GM23338 (cell line): ENCODE measurements around the gene FAF2. TPM values are rescaled to one million over a fixed set of nuclear protein-coding genes. Genes with fewer than 3 reads are reported as not detected.

Experiments
- ATAC-seq: fragments of 200-7000 bp; cut with Tn5 transposase; 3 replicates; pipeline ENCODE4 v1.9.1; 2020
- DNase-seq: peaks from one replicate; pipeline ENCODE4 v3.0.0-alpha.2; 2015; ENCODE audit warnings: low spot score
- H2AFZ ChIP-seq: fragments of 200-600 bp; sonication (generic); 2 replicates; pipeline ENCODE4 v1.8.0; 2016; ENCODE audit warnings: antibody characterized with exemption, mild to moderate bottlenecking, moderate library complexity
- H3F3A ChIP-seq: fragments of 200-600 bp; sonication (generic); replicated peaks from 2 replicates; pipeline ENCODE4 v1.8.0; 2017; ENCODE audit warnings: antibody characterized with exemption, mixed run types, low read depth
- H3K27ac ChIP-seq: fragments of 200-600 bp; sonication (generic); 2 replicates; pipeline ENCODE4 v1.6.1; 2016; ENCODE audit warnings: low read depth
- H3K27me3 ChIP-seq: fragments of 200-600 bp; sonication (generic); 2 replicates; pipeline ENCODE4 v1.8.0; 2016; ENCODE audit warnings: mild to moderate bottlenecking, mixed run types, moderate library complexity; ENCODE audit not compliant: insufficient read depth
- H3K36me3 ChIP-seq: fragments of 200-600 bp; sonication (generic); 2 replicates; pipeline ENCODE4 v1.8.0; 2016; ENCODE audit warnings: mild to moderate bottlenecking; ENCODE audit not compliant: insufficient read depth
- H3K4me1 ChIP-seq: fragments of 200-600 bp; sonication (generic); 2 replicates; pipeline ENCODE4 v1.8.0; 2016; ENCODE audit warnings: mild to moderate bottlenecking, moderate library complexity; ENCODE audit not compliant: insufficient read depth
- H3K4me2 ChIP-seq: fragments of 200-600 bp; sonication (generic); 2 replicates; pipeline ENCODE4 v1.7.1; 2017; ENCODE audit warnings: mixed run types
- H3K4me3 ChIP-seq: fragments of 200-600 bp; sonication (generic); 2 replicates; pipeline ENCODE4 v1.6.1; 2016; ENCODE audit warnings: mixed run types
- H3K79me2 ChIP-seq: fragments of 200-600 bp; sonication (generic); replicated peaks from 2 replicates; pipeline ENCODE4 v1.8.0; 2017; ENCODE audit warnings: mild to moderate bottlenecking; ENCODE audit not compliant: insufficient read depth
- H3K9me2 ChIP-seq: fragments of 200-600 bp; sonication (generic); 2 replicates; pipeline ENCODE4 v1.8.0; 2017; ENCODE audit not compliant: insufficient read depth
- H4K20me1 ChIP-seq: fragments of 200-600 bp; sonication (generic); replicated peaks from 2 replicates; pipeline ENCODE4 v1.8.0; 2017; ENCODE audit warnings: mild to moderate bottlenecking; ENCODE audit not compliant: insufficient read depth
- H3K27ac Mint-ChIP-seq: 2 replicates; pipeline ENCODE4 v1.8.0; 2020; ENCODE audit warnings: inconsistent platforms, mild to moderate bottlenecking, moderate library complexity, mixed read lengths
- H3K27me3 Mint-ChIP-seq: 3 replicates; pipeline ENCODE4 v1.8.0; 2022; ENCODE audit warnings: low read depth, mild to moderate bottlenecking, moderate library complexity, mixed read lengths, inconsistent platforms; ENCODE audit not compliant: insufficient read depth, poor library complexity
- H3K36me3 Mint-ChIP-seq: 3 replicates; pipeline ENCODE4 v1.8.0; 2021; ENCODE audit warnings: low read depth, mild to moderate bottlenecking, inconsistent platforms, moderate library complexity, mixed read lengths
- H3K4me1 Mint-ChIP-seq: 3 replicates; pipeline ENCODE4 v1.8.0; 2020; ENCODE audit warnings: mild to moderate bottlenecking, inconsistent platforms, mixed read lengths
- H3K4me3 Mint-ChIP-seq: 3 replicates; pipeline ENCODE4 v1.8.0; 2021; ENCODE audit warnings: moderate library complexity, mild to moderate bottlenecking, inconsistent platforms, mixed read lengths
- H3K9me3 Mint-ChIP-seq: 3 replicates; pipeline ENCODE4 v1.8.0; 2020; ENCODE audit warnings: moderate library complexity, mild to moderate bottlenecking, inconsistent platforms, mixed read lengths
- CREB1 ChIP-seq: fragments of 250-450 bp; sonication (Bioruptor Pico); IDR thresholded peaks from 2 replicates; pipeline ENCODE4 v1.5.0; 2020; ENCODE audit warnings: low read depth, mild to moderate bottlenecking, moderate library complexity
- EZH2phosphoT487 ChIP-seq: fragments of 200-600 bp; sonication (generic); IDR thresholded peaks from one replicate; pipeline ENCODE4 v1.8.1; 2018; ENCODE audit warnings: antibody characterized with exemption; ENCODE audit not compliant: unreplicated experiment
- JUNB ChIP-seq: IDR thresholded peaks from one replicate; pipeline ENCODE4 v1.6.1; 2016; ENCODE audit warnings: antibody characterized with exemption; ENCODE audit not compliant: unreplicated experiment
- NANOG ChIP-seq: IDR thresholded peaks from 2 replicates; pipeline ENCODE4 v1.6.1; 2016; ENCODE audit warnings: antibody characterized with exemption, borderline replicate concordance
- POLR2AphosphoS5 ChIP-seq: IDR thresholded peaks from 2 replicates; pipeline ENCODE4 v1.6.1; 2016; ENCODE audit warnings: antibody characterized with exemption, low read depth
- STAT1 ChIP-seq: IDR thresholded peaks from one replicate; pipeline ENCODE4 v1.6.1; 2016; ENCODE audit warnings: antibody characterized with exemption; ENCODE audit not compliant: unreplicated experiment
- ZNF114 ChIP-seq: fragments of 250-450 bp; sonication (Bioruptor Pico); IDR thresholded peaks from 2 replicates; pipeline ENCODE4 v1.5.0; 2020; ENCODE audit warnings: mild to moderate bottlenecking, moderate library complexity
- ZNF331 ChIP-seq: fragments of 250-450 bp; sonication (Bioruptor Pico); IDR thresholded peaks from 2 replicates; pipeline ENCODE4 v1.5.0; 2020; ENCODE audit warnings: low read depth, mild to moderate bottlenecking, moderate library complexity
- polyA plus RNA-seq: library from polyadenylated mRNA; unstranded; fragments of >200 nt; fragmentation: Nextera tagmentation; extraction: Ambion mirVana; gene quantifications from 2 replicates; pipeline ENCODE4 v1.2.1, GENCODE V29; 2016
- total RNA-seq: library from RNA; depleted of rRNA; stranded (reverse); fragments of >200 nt; shearing (Covaris generic); gene quantifications from 2 replicates; pipeline ENCODE4 v1.2.3, GENCODE V29; 2014
- TF ChIP-seq, protein P1 (sequence below): fragments of 250-450 bp; sonication (Bioruptor Pico); IDR thresholded peaks from 2 replicates; pipeline ENCODE4 v1.5.0; 2020; ENCODE audit warnings: mild to moderate bottlenecking, moderate library complexity
- TF ChIP-seq, protein P2 (sequence below): IDR thresholded peaks from 2 replicates; pipeline ENCODE4 v1.6.1; 2016; ENCODE audit warnings: antibody characterized with exemption

Gene FAF2
- total and polyA plus RNA-seq, 2 experiments from 2014 or later, result 32.8 to 37.6 TPM

DNA sequence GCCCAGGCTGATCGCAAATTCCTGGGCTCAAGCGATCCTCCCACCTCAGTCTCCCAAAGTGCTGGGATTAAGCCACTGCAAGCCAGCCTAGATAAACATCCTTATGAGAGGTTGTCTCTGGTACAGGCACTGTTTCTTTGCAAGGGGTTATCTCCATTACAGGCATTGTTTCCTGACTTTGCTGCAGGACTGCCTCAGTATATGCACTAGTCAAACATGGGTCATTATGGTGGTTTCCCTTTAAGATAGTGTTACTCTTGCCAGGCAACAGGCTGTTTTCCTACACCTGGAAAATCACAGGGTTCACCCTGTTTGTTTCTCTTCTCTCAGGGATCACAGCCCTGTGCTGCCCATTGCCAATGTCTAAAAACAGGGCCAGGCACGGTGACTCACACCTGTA, 24.0 kb upstream of the FAF2 start (continued):
- TF ChIP-seq, protein P1, sequence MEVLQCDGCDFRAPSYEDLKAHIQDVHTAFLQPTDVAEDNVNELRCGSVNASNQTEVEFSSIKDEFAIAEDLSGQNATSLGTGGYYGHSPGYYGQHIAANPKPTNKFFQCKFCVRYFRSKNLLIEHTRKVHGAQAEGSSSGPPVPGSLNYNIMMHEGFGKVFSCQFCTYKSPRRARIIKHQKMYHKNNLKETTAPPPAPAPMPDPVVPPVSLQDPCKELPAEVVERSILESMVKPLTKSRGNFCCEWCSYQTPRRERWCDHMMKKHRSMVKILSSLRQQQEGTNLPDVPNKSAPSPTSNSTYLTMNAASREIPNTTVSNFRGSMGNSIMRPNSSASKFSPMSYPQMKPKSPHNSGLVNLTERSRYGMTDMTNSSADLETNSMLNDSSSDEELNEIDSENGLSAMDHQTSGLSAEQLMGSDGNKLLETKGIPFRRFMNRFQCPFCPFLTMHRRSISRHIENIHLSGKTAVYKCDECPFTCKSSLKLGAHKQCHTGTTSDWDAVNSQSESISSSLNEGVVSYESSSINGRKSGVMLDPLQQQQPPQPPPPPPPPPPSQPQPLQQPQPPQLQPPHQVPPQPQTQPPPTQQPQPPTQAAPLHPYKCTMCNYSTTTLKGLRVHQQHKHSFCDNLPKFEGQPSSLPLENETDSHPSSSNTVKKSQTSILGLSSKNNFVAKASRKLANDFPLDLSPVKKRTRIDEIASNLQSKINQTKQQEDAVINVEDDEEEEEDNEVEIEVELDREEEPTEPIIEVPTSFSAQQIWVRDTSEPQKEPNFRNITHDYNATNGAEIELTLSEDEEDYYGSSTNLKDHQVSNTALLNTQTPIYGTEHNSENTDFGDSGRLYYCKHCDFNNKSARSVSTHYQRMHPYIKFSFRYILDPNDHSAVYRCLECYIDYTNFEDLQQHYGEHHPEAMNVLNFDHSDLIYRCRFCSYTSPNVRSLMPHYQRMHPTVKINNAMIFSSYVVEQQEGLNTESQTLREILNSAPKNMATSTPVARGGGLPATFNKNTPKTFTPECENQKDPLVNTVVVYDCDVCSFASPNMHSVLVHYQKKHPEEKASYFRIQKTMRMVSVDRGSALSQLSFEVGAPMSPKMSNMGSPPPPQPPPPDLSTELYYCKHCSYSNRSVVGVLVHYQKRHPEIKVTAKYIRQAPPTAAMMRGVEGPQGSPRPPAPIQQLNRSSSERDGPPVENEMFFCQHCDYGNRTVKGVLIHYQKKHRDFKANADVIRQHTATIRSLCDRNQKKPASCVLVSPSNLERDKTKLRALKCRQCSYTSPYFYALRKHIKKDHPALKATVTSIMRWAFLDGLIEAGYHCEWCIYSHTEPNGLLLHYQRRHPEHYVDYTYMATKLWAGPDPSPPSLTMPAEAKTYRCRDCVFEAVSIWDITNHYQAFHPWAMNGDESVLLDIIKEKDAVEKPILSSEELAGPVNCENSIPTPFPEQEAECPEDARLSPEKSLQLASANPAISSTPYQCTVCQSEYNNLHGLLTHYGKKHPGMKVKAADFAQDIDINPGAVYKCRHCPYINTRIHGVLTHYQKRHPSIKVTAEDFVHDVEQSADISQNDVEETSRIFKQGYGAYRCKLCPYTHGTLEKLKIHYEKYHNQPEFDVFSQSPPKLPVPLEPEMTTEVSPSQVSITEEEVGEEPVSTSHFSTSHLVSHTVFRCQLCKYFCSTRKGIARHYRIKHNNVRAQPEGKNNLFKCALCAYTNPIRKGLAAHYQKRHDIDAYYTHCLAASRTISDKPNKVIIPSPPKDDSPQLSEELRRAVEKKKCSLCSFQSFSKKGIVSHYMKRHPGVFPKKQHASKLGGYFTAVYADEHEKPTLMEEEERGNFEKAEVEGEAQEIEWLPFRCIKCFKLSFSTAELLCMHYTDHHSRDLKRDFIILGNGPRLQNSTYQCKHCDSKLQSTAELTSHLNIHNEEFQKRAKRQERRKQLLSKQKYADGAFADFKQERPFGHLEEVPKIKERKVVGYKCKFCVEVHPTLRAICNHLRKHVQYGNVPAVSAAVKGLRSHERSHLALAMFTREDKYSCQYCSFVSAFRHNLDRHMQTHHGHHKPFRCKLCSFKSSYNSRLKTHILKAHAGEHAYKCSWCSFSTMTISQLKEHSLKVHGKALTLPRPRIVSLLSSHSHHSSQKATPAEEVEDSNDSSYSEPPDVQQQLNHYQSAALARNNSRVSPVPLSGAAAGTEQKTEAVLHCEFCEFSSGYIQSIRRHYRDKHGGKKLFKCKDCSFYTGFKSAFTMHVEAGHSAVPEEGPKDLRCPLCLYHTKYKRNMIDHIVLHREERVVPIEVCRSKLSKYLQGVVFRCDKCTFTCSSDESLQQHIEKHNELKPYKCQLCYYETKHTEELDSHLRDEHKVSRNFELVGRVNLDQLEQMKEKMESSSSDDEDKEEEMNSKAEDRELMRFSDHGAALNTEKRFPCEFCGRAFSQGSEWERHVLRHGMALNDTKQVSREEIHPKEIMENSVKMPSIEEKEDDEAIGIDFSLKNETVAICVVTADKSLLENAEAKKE (CRISPR knock-in tag), result no peak
- TF ChIP-seq CREB1 (CRISPR knock-in tag), result no peak
- no peak for TF ChIP-seq EZH2phosphoT487
- no peak for TF ChIP-seq ZNF114 (CRISPR knock-in tag)
- TF ChIP-seq STAT1, result no peak
- no peak for TF ChIP-seq NANOG
- no peak for TF ChIP-seq ZNF331 (CRISPR knock-in tag)
- no peak for TF ChIP-seq JUNB

DNA sequence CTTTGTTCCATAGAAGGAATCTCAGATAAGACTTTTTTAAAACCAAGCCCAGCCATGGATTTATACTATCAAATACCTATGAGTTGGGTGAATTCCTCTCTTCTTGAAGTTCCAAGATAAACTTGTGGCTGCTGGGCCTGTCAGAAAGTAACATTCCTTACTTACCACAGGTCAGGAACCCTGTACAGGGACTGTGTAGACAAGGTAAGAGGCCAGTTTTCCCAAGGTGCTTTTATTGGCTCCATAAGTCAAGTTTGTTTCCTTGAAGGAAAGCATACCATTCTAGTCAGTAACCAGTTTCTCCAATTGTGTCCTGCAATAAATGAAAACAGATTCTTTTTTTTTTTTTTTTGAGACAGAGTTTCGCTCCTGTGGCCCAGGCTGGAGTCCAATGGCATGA, 23.0 kb upstream of the FAF2 start:
- ATAC-seq (no peak), DNase-seq (no peak)
- Histone ChIP-seq H3F3A (no peaks in the 10 kb centered on the region), H3K9me2 (0 out of 2 replicates have a peak, but pooled peaks cover 3% of the 10 kb centered on the region), H3K4me3 (no peak overlapping the region), H3K36me3 (0 out of 2 replicates have a peak, but pooled peaks cover 3% of the 10 kb centered on the region), H4K20me1 (no peaks in the 10 kb centered on the region), H3K4me2 (no peak overlapping the region), H3K4me1 (no peaks in the 10 kb centered on the region), H2AFZ (no peak overlapping the region), H3K79me2 (no peaks in the 10 kb centered on the region), H3K27me3 (no peaks in the 10 kb centered on the region), H3K27ac (no peak overlapping the region)
- H3K4me3 Mint-ChIP-seq, result no peak overlapping the region
- H3K27ac Mint-ChIP-seq, result no peak overlapping the region
- peaks cover 23% of the 10 kb centered on the region for H3K36me3 Mint-ChIP-seq
- H3K4me1 Mint-ChIP-seq, result no peaks in the 10 kb centered on the region
- peaks cover 45% of the 10 kb centered on the region for H3K9me3 Mint-ChIP-seq
- H3K27me3 Mint-ChIP-seq, result peaks cover 1% of the 10 kb centered on the region
- TF ChIP-seq, protein P2, sequence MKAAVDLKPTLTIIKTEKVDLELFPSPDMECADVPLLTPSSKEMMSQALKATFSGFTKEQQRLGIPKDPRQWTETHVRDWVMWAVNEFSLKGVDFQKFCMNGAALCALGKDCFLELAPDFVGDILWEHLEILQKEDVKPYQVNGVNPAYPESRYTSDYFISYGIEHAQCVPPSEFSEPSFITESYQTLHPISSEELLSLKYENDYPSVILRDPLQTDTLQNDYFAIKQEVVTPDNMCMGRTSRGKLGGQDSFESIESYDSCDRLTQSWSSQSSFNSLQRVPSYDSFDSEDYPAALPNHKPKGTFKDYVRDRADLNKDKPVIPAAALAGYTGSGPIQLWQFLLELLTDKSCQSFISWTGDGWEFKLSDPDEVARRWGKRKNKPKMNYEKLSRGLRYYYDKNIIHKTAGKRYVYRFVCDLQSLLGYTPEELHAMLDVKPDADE, result no peak
- no peak for TF ChIP-seq POLR2AphosphoS5
- TF ChIP-seq, protein P1 (CRISPR knock-in tag), result no peak
